Tibial nerve (tissue), 4 donors: ENCODE data around the gene SNAP29. TPM values are rescaled to one million over a fixed set of nuclear protein-coding genes. Genes with fewer than 3 reads are reported as not detected.

Experiments
- DNase-seq, 2 donors: peaks; one replicate each; pipeline ENCODE4 v3.0.0-alpha.2; 2019; ENCODE audit warnings: low spot score in 2 of 2
- H3K27ac ChIP-seq, 4 donors: fragments of 200-600 bp; sonication (generic) in 3 of 4; one replicate each; pipeline ENCODE4 v1.5.1; 2017 to 2019; ENCODE audit warnings: mild to moderate bottlenecking in 1 of 4
- H3K27me3 ChIP-seq, 2 donors: fragments of 200-600 bp; sonication (generic) in 1 of 2; one replicate each; pipeline versions ENCODE4 v1.5.1 to v1.6.0; 2017 to 2019
- H3K36me3 ChIP-seq, 3 donors: fragments of 200-600 bp; sonication (generic); one replicate each; pipeline ENCODE4 v1.5.1; 2018 to 2019
- H3K4me1 ChIP-seq, 4 donors: fragments of 200-600 bp; sonication (generic) in 3 of 4; one replicate each; pipeline ENCODE4 v1.5.1; 2017 to 2019
- H3K4me3 ChIP-seq, 4 donors: fragments of 200-600 bp; sonication (generic) in 3 of 4; one replicate each; pipeline ENCODE4 v1.5.1; 2017 to 2019; ENCODE audit warnings: mild to moderate bottlenecking in 1 of 4, moderate library complexity in 1 of 4
- H3K9me3 ChIP-seq, 4 donors: fragments of 200-600 bp; sonication (generic) in 3 of 4; one replicate each; pipeline ENCODE4 v1.5.1; 2017 to 2019
- CTCF ChIP-seq, 5 experiments: fragments of 200-600 bp in 3 of 5; fragments of 450-650 bp in 2 of 5; sonication (generic) in 3 of 5; IDR thresholded peaks; one replicate each; pipeline ENCODE4 v1.5.1; 2016 to 2019; ENCODE audit warnings: antibody characterized with exemption in 5 of 5, mild to moderate bottlenecking in 3 of 5, moderate library complexity in 2 of 5
- EP300 ChIP-seq, 2 donors: sonication (generic); formaldehyde crosslinking; IDR thresholded peaks; one replicate each; pipeline ENCODE4 v1.6.1; 2017; ENCODE audit warnings: antibody characterized with exemption in 2 of 2, mild to moderate bottlenecking in 1 of 2
- POLR2A ChIP-seq, 2 donors: fragments of 450-650 bp; IDR thresholded peaks; one replicate each; pipeline ENCODE4 v1.6.1; 2017; ENCODE audit warnings: antibody characterized with exemption in 2 of 2, mild to moderate bottlenecking in 2 of 2, moderate library complexity in 2 of 2
- WGBS, 2 donors: methylation state at CpG; one replicate each; pipeline ENCODE4 v1.1.5; 2018; 5-methylcytosine and 5-hydroxymethylcytosine counted together
- total RNA-seq, 4 donors: library from RNA; depleted of rRNA; stranded (reverse); fragments of >200 nt; gene quantifications; one replicate each; pipeline ENCODE4 v1.1.0, GENCODE V29; 2016

The SNAP29 gene
- total RNA-seq, 4 donors from 2014 or later: 18.3 to 36.1 (median 19.6) TPM

GRCh38 chr22:20857838-20858614 is 781 bp upstream of the SNAP29 start:
- Histone ChIP-seq H3K4me1 (peaks cover 0 to 57% (median 22%) of the 10 kb centered on the region in 4 donors), H3K9me3 (no peaks in the 10 kb centered on the region), H3K36me3 (peaks cover 0 to 14% (median 0%) of the 10 kb centered on the region in 3 donors), H3K4me3 (peak overlapping the region; percentile 79 to 94 (median 89)), H3K27ac (peak overlapping the region; percentile 83 to 94 (median 90)), H3K27me3 (no peaks in the 10 kb centered on the region)
- 1% methylated on average over 30 to 36 of the region's 38 CpGs for whole genome bisulfite sequencing, 2 donors
- DNase-seq: peak; percentile 51 to 57
- no peak for TF ChIP-seq CTCF (IDR thresholded peaks at IDR 0.05)
- no peak for TF ChIP-seq EP300 (IDR thresholded peaks at IDR 0.05)
- TF ChIP-seq POLR2A (IDR thresholded peaks at IDR 0.05): no peak

GRCh38 chr22:20859615-20860014 is 808 bp downstream of the SNAP29 start:
- H3K9me3 ChIP-seq: no peaks in the 10 kb centered on the region
- TF ChIP-seq EP300 (IDR thresholded peaks at IDR 0.05) (no peak), POLR2A (IDR thresholded peaks at IDR 0.05) (no peak), CTCF (IDR thresholded peaks at IDR 0.05) (no peak)
- H3K4me3 ChIP-seq: peak overlapping the region; percentile 76 to 94 (median 89)
- peaks cover 0 to 62% (median 22%) of the 10 kb centered on the region in 4 donors for H3K4me1 ChIP-seq
- H3K27ac ChIP-seq: peak overlapping the region in 3 of 4 donors; percentile 88 to 93 (median 92)
- no peaks in the 10 kb centered on the region for H3K27me3 ChIP-seq
- 53 to 59% methylated on average over 8 of the region's 8 CpGs for WGBS, 2 donors
- peaks cover 0 to 22% (median 0%) of the 10 kb centered on the region in 3 donors for H3K36me3 ChIP-seq
- DNase-seq: no peak

GRCh38 chr22:20862540-20862939 is 3.7 kb downstream of the SNAP29 start:
- Histone ChIP-seq H3K9me3 (no peaks in the 10 kb centered on the region), H3K27me3 (no peaks in the 10 kb centered on the region), H3K36me3 (peaks cover 0 to 29% (median 0%) of the 10 kb centered on the region in 3 donors), H3K27ac (no peak overlapping the region), H3K4me3 (no peak overlapping the region), H3K4me1 (peaks cover 0 to 65% (median 28%) of the 10 kb centered on the region in 4 donors)
- no peak for DNase-seq
- WGBS, 2 donors: 93 to 97% methylated on average over 2 of the region's 2 CpGs
- no peak for TF ChIP-seq EP300 (IDR thresholded peaks at IDR 0.05)
- no peak for TF ChIP-seq CTCF (IDR thresholded peaks at IDR 0.05)
- TF ChIP-seq POLR2A (IDR thresholded peaks at IDR 0.05): no peak

GRCh38 chr22:20863366-20863765 is 4.6 kb downstream of the SNAP29 start:
- TF ChIP-seq CTCF (IDR thresholded peaks at IDR 0.05): no peak
- no peak for TF ChIP-seq POLR2A (IDR thresholded peaks at IDR 0.05)
- TF ChIP-seq EP300 (IDR thresholded peaks at IDR 0.05): no peak
- peaks cover 0 to 68% (median 31%) of the 10 kb centered on the region in 4 donors for H3K4me1 ChIP-seq
- no peak for DNase-seq
- no peak overlapping the region for H3K27ac ChIP-seq
- no peak overlapping the region for H3K4me3 ChIP-seq
- WGBS, 2 donors: 69 to 70% methylated on average over 4 of the region's 4 CpGs
- H3K27me3 ChIP-seq: no peaks in the 10 kb centered on the region
- no peaks in the 10 kb centered on the region for H3K9me3 ChIP-seq
- peaks cover 0 to 29% (median 0%) of the 10 kb centered on the region in 3 donors for H3K36me3 ChIP-seq

- no peak for TF ChIP-seq POLR2A (IDR thresholded peaks at IDR 0.05)
- TF ChIP-seq EP300 (IDR thresholded peaks at IDR 0.05): peak in 1 of 2 donors; percentile 15
- no peak for DNase-seq
- Histone ChIP-seq H3K27me3 (no peaks in the 10 kb centered on the region), H3K4me3 (no peak overlapping the region), H3K27ac (no peak overlapping the region), H3K9me3 (no peaks in the 10 kb centered on the region), H3K36me3 (peaks cover 0 to 35% (median 0%) of the 10 kb centered on the region in 3 donors), H3K4me1 (peaks cover 0 to 72% (median 31%) of the 10 kb centered on the region in 4 donors)
- WGBS, 2 donors: 86 to 87% methylated on average over 12 of the region's 12 CpGs
Measured at GRCh38 chr22:20864186-20864908, 5.5 kb downstream of the SNAP29 start.
